ENCODE results near the gene CC2D1B. TPM values are rescaled to one million over a fixed set of nuclear protein-coding genes. Genes with fewer than 3 reads are reported as not detected.

Gene CC2D1B
- total RNA-seq: 10 to 100 TPM; 25.2 to 33.1 (median 33.1) TPM

- H3K27ac ChIP-seq: peak within 1 kb of the TSS; percentile 91 to 97
- TF ChIP-seq CTCF (IDR thresholded peaks at IDR 0.05) (peak; percentile 11 to 55 (median 28)), POLR2A (IDR thresholded peaks at IDR 0.05) (peak; percentile 62), POLR2AphosphoS5 (IDR thresholded peaks at IDR 0.05) (peak; percentile 74 to 90 (median 83))
Measured at GRCh38 chr1:52365746-52366516, at the start of gene CC2D1B. CC2D1B (minus strand) TSS chr1:52366205; CDS start chr1:52364620, 1,585 bp downstream.

GRCh38 chr1:52414942-52415341 is 48.9 kb upstream of the CC2D1B start:
- H3K9me3 ChIP-seq: no peaks in the 10 kb centered on the region
- no peak overlapping the region for H3K27ac ChIP-seq
- no peaks in the 10 kb centered on the region for H3K4me1 ChIP-seq
- DNase-seq (ENCODE audit: low spot score in 2 of 2): no peak
- intact Hi-C loops (cut with DNase I; ENCODE audit: low total_unique reads): no loop called here
- TF ChIP-seq POLR2A (IDR thresholded peaks at IDR 0.05) (no peak), POLR2AphosphoS5 (IDR thresholded peaks at IDR 0.05) (no peak), CTCF (IDR thresholded peaks at IDR 0.05) (no peak)
- H3K27me3 ChIP-seq: no peaks in the 10 kb centered on the region
- no peak overlapping the region for H3K4me3 ChIP-seq
- H3K36me3 ChIP-seq: no peaks in the 10 kb centered on the region

More at GRCh38 chr1:52365746-52366516, at the start of gene CC2D1B:
- H3K4me3 ChIP-seq: peak within 1 kb of the TSS; percentile 72 to 95 (median 87)
- no peaks in the 10 kb centered on the region for H3K36me3 ChIP-seq
- H3K4me1 ChIP-seq: peaks cover 7% of the 10 kb centered on the region in 2 donors
- no peaks in the 10 kb centered on the region for H3K27me3 ChIP-seq
- intact Hi-C loops (cut with DNase I; ENCODE audit: low total_unique reads): loop anchor here (10.0 kb wide), 1 partner anchor 1549 kb away; no protein-coding TSS in a partner anchor
- H3K9me3 ChIP-seq: no peaks in the 10 kb centered on the region
- DNase-seq (ENCODE audit: low spot score in 2 of 2): peak; percentile 99

GRCh38 chr1:52413410-52413989 is 47.5 kb upstream of the CC2D1B start:
- H3K27ac ChIP-seq: no peak overlapping the region
- H3K27me3 ChIP-seq: no peaks in the 10 kb centered on the region
- H3K4me3 ChIP-seq: no peak overlapping the region
- H3K36me3 ChIP-seq: peaks cover 4% of the 10 kb centered on the region
- no peak for DNase-seq (ENCODE audit: low spot score in 2 of 2)
- no peak for TF ChIP-seq CTCF (IDR thresholded peaks at IDR 0.05)
- TF ChIP-seq POLR2AphosphoS5 (IDR thresholded peaks at IDR 0.05): no peak
- no peak for TF ChIP-seq POLR2A (IDR thresholded peaks at IDR 0.05)
- intact Hi-C loops (cut with DNase I; ENCODE audit: low total_unique reads): no loop called here
- no peaks in the 10 kb centered on the region for H3K4me1 ChIP-seq
- H3K9me3 ChIP-seq: no peaks in the 10 kb centered on the region

GRCh38 chr1:52404975-52405338 is 39.0 kb upstream of the CC2D1B start:
- H3K36me3 ChIP-seq: peaks cover 4% of the 10 kb centered on the region
- intact Hi-C loops (cut with DNase I; ENCODE audit: low total_unique reads): no loop called here
- H3K27ac ChIP-seq: peak overlapping the region; percentile 97
- TF ChIP-seq POLR2AphosphoS5 (IDR thresholded peaks at IDR 0.05) (no peak), CTCF (IDR thresholded peaks at IDR 0.05) (peak in 1 of 3 donors; percentile 8)
- peak overlapping the region; percentile 76 to 92 (median 90) for H3K4me3 ChIP-seq
- DNase-seq (ENCODE audit: low spot score in 2 of 2): no peak
- H3K27me3 ChIP-seq: no peaks in the 10 kb centered on the region
- H3K4me1 ChIP-seq: peaks cover 0 to 14% of the 10 kb centered on the region in 2 donors
- no peaks in the 10 kb centered on the region for H3K9me3 ChIP-seq

Measured in breast epithelium (tissue), 4 donors.